DND-41 (cell line): ENCODE results near the gene AFAP1L1.

Source experiments
- ATAC-seq: fragments of 200-7000 bp; cut with Tn5 transposase; 3 replicates; pipeline ENCODE4 v1.9.1; 2021; ENCODE audit warnings: low read depth; ENCODE audit not compliant: insufficient read depth
- DNase-seq: peaks from one replicate; pipeline ENCODE4 v3.0.0-alpha.2; 2020
- H2AFZ ChIP-seq: 2 replicates; pipeline ENCODE4 v1.6.0; 2012; ENCODE audit warnings: low read depth, low read length
- H3K27ac ChIP-seq: 2 replicates; pipeline ENCODE4 v1.5.1; 2012; ENCODE audit warnings: low read length, inconsistent platforms
- H3K27me3 ChIP-seq: fragments of 200-600 bp; sonication (generic); 2 replicates; pipeline ENCODE4 v1.6.0; 2012; ENCODE audit warnings: low read length, mild to moderate bottlenecking, inconsistent platforms; ENCODE audit not compliant: insufficient read depth, poor library complexity
- H3K36me3 ChIP-seq: 2 replicates; pipeline ENCODE4 v1.5.1; 2012; ENCODE audit warnings: low read length, inconsistent platforms; ENCODE audit not compliant: insufficient read depth
- H3K4me1 ChIP-seq: 2 replicates; pipeline ENCODE4 v1.5.1; 2012; ENCODE audit warnings: mild to moderate bottlenecking, low read length; ENCODE audit not compliant: insufficient read depth
- H3K4me2 ChIP-seq: 2 replicates; pipeline ENCODE4 v1.6.0; 2012; ENCODE audit warnings: mild to moderate bottlenecking, moderate library complexity, low read length, inconsistent platforms; ENCODE audit not compliant: insufficient read depth
- H3K4me3 ChIP-seq, 2 experiments: fragments of 200-600 bp in 1 of 2; shearing (Covaris generic) in 1 of 2; 2 replicates each; pipeline ENCODE4 v1.5.1; 2012 to 2016; ENCODE audit warnings: inconsistent platforms in 2 of 2, low read length in 2 of 2, mild to moderate bottlenecking in 2 of 2, low read depth in 1 of 2, moderate library complexity in 1 of 2
- H3K79me2 ChIP-seq: 2 replicates; pipeline ENCODE4 v1.6.0; 2012; ENCODE audit warnings: low read length, inconsistent platforms; ENCODE audit not compliant: insufficient read depth
- H3K9ac ChIP-seq: 2 replicates; pipeline ENCODE4 v1.6.0; 2012; ENCODE audit warnings: low read depth, mild to moderate bottlenecking, inconsistent platforms, low read length, moderate library complexity
- H3K9me3 ChIP-seq: 2 replicates; pipeline ENCODE4 v1.5.1; 2012; ENCODE audit warnings: low read length, moderate library complexity, mild to moderate bottlenecking, inconsistent platforms; ENCODE audit not compliant: insufficient read depth, severe bottlenecking
- H4K20me1 ChIP-seq: 2 replicates; pipeline ENCODE4 v1.6.0; 2012; ENCODE audit warnings: low read length; ENCODE audit not compliant: insufficient read depth
- EZH2 ChIP-seq: IDR thresholded peaks from 3 replicates; pipeline ENCODE4 v1.6.1; 2012; ENCODE audit warnings: borderline replicate concordance, low read depth, mild to moderate bottlenecking, moderate library complexity, low read length, inconsistent platforms; ENCODE audit not compliant: severe bottlenecking
- TF ChIP-seq, protein P1 (sequence below): IDR thresholded peaks from 2 replicates; pipeline ENCODE4 v1.5.1; 2012; ENCODE audit warnings: borderline replicate concordance, low read length, moderate library complexity, mild to moderate bottlenecking; ENCODE audit not compliant: poor library complexity, severe bottlenecking; ENCODE audit errors: extremely low read depth

AFAP1L1 gene

DNA sequence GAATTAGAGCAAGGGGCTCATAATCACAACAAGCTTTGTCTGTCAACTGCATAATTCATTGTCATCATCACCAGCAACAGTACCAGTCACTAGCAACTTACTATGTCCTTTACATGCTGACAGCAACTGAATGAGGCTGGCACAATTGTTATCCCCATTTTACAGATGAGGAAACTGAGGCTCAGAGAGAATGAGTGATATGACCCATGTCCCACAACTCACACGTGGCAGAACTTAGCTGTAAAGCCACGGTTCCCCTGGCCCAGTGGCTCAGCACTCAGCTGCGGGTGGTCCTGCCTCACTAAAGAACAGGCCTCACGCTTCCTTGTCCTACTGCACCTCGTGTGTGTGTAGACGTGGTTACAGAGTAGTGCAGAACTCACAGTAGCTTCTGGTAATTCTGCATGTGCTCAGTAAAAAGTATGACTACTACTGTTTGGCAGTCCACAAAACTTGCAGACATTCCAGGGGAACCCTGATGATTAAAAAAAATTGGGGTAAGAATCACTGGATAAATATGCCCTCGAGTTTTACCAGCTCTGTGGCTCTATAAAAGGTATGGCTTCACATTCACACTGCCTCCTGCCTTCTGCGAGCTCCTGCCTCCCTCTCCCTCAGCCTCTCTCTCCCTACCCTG, 30.2 kb downstream of the AFAP1L1 start:
- H3K27ac ChIP-seq, result no peak overlapping the region
- TF ChIP-seq, protein P1, sequence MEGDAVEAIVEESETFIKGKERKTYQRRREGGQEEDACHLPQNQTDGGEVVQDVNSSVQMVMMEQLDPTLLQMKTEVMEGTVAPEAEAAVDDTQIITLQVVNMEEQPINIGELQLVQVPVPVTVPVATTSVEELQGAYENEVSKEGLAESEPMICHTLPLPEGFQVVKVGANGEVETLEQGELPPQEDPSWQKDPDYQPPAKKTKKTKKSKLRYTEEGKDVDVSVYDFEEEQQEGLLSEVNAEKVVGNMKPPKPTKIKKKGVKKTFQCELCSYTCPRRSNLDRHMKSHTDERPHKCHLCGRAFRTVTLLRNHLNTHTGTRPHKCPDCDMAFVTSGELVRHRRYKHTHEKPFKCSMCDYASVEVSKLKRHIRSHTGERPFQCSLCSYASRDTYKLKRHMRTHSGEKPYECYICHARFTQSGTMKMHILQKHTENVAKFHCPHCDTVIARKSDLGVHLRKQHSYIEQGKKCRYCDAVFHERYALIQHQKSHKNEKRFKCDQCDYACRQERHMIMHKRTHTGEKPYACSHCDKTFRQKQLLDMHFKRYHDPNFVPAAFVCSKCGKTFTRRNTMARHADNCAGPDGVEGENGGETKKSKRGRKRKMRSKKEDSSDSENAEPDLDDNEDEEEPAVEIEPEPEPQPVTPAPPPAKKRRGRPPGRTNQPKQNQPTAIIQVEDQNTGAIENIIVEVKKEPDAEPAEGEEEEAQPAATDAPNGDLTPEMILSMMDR, result no peak
- TF ChIP-seq EZH2, result no peak
- DNase-seq (no peak), ATAC-seq (no peak)
- no peaks in the 10 kb centered on the region for H3K4me1 ChIP-seq
- H3K9me3 ChIP-seq, result no peaks in the 10 kb centered on the region
- H3K79me2 ChIP-seq, result no peaks in the 10 kb centered on the region
- H3K9ac ChIP-seq, result no peak overlapping the region
- no peaks in the 10 kb centered on the region for H3K36me3 ChIP-seq
- H3K4me3 ChIP-seq, result no peak overlapping the region
- H2AFZ ChIP-seq, result no peak overlapping the region
- no peak overlapping the region for H3K4me2 ChIP-seq
- H4K20me1 ChIP-seq, result no peaks in the 10 kb centered on the region
- H3K27me3 ChIP-seq, result peaks cover 3% of the 10 kb centered on the region

DNA sequence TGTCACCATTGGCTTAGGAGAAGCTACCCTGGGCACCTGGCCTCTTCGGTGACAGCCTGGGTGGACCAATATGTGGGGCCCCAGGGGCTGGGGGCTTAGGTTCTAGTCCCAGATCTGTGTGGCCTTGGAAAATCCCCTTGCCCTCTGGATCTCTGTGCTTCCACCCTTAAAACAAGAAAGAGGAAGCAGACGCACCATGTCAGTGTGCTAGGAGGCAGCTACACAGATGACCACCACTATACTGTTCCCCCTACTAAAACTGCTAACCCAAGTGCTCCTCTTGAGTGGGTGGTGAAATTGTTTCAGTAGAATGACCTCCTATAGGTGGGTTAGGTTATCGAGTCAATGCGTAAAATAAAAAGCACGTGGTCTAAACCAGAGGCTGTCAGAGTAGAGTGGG, 31.0 kb downstream of the AFAP1L1 start:
- no peaks in the 10 kb centered on the region for H4K20me1 ChIP-seq
- no peak overlapping the region for H3K4me2 ChIP-seq

GRCh38 chr5:149303210-149303609, 31.6 kb downstream of the AFAP1L1 start:
- no peaks in the 10 kb centered on the region for H3K79me2 ChIP-seq
- no peak overlapping the region for H2AFZ ChIP-seq
- H3K4me3 ChIP-seq, result no peak overlapping the region
- no peaks in the 10 kb centered on the region for H4K20me1 ChIP-seq
- H3K9me3 ChIP-seq, result no peaks in the 10 kb centered on the region
- TF ChIP-seq, protein P1, result no peak
- TF ChIP-seq EZH2, result no peak
- no peaks in the 10 kb centered on the region for H3K36me3 ChIP-seq
- H3K27me3 ChIP-seq, result no peaks in the 10 kb centered on the region
- no peak overlapping the region for H3K4me2 ChIP-seq
- no peak overlapping the region for H3K9ac ChIP-seq
- DNase-seq, result no peak
- H3K27ac ChIP-seq, result no peak overlapping the region
- no peak for ATAC-seq
- H3K4me1 ChIP-seq, result no peaks in the 10 kb centered on the region

More for the DNA sequence above, 31.0 kb downstream of the AFAP1L1 start:
- DNase-seq (no peak), ATAC-seq (no peak)
- H3K27ac ChIP-seq, result no peak overlapping the region
- H3K4me1 ChIP-seq, result no peaks in the 10 kb centered on the region
- no peaks in the 10 kb centered on the region for H3K36me3 ChIP-seq
- no peaks in the 10 kb centered on the region for H3K79me2 ChIP-seq
- no peak overlapping the region for H2AFZ ChIP-seq
- peaks cover 1% of the 10 kb centered on the region for H3K27me3 ChIP-seq
- H3K9me3 ChIP-seq, result no peaks in the 10 kb centered on the region
- TF ChIP-seq EZH2, result no peak
- TF ChIP-seq, protein P1, result no peak
- H3K4me3 ChIP-seq, result no peak overlapping the region
- no peak overlapping the region for H3K9ac ChIP-seq
